GM13977 (cell line): ENCODE measurements around the gene PDHX.

ENCODE experiments used
- DNase-seq: peaks from one replicate; pipeline ENCODE4 v3.0.0; 2012; ENCODE audit warnings: low spot score
- in situ Hi-C: fragments of 300-500 bp; cut with MboI; formaldehyde crosslinking; loops from one replicate; pipeline ENCODE4 v1.12.0; 2022; ENCODE audit warnings: low sequenced_read_pairs, low pct_unique_long_range_greater_than_20kb, mixed read lengths, inconsistent platforms; ENCODE audit not compliant: unreplicated experiment
- TF ChIP-seq, protein P1 (sequence below): IDR thresholded peaks from 2 replicates; pipeline ENCODE4 v1.5.1; 2012; ENCODE audit warnings: mild to moderate bottlenecking, control low read depth; ENCODE audit not compliant: insufficient read depth; ENCODE audit errors: extremely low read depth, missing control alignments

Gene PDHX

GRCh38 chr11:34970480-34970879, 54.1 kb downstream of the PDHX start:
- TF ChIP-seq, protein P1, sequence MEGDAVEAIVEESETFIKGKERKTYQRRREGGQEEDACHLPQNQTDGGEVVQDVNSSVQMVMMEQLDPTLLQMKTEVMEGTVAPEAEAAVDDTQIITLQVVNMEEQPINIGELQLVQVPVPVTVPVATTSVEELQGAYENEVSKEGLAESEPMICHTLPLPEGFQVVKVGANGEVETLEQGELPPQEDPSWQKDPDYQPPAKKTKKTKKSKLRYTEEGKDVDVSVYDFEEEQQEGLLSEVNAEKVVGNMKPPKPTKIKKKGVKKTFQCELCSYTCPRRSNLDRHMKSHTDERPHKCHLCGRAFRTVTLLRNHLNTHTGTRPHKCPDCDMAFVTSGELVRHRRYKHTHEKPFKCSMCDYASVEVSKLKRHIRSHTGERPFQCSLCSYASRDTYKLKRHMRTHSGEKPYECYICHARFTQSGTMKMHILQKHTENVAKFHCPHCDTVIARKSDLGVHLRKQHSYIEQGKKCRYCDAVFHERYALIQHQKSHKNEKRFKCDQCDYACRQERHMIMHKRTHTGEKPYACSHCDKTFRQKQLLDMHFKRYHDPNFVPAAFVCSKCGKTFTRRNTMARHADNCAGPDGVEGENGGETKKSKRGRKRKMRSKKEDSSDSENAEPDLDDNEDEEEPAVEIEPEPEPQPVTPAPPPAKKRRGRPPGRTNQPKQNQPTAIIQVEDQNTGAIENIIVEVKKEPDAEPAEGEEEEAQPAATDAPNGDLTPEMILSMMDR = no peak
- in situ Hi-C loops = no loop called here
- no peak for DNase-seq

DNA sequence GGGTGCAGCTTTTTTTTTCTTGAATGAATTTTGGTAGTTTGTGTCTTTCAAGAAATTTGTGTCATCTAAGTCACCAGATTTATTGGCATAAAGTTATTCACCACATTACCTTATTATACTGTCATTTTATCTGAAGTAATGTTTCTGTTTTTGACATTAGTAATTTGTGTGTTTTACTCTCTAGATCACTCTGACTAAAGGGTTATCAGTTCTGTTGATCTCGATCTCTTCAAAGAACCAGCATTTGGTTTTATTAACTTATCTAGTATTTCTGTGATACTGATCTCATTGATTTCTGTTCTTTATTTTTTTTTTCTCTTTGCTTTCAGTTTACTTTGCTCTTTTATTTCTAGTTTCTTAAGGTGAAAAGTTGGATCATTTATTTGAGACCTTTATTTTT, 55.5 kb downstream of the PDHX start:
- no peak for DNase-seq
- TF ChIP-seq, protein P1 = no peak
- in situ Hi-C loops = no loop called here

DNA sequence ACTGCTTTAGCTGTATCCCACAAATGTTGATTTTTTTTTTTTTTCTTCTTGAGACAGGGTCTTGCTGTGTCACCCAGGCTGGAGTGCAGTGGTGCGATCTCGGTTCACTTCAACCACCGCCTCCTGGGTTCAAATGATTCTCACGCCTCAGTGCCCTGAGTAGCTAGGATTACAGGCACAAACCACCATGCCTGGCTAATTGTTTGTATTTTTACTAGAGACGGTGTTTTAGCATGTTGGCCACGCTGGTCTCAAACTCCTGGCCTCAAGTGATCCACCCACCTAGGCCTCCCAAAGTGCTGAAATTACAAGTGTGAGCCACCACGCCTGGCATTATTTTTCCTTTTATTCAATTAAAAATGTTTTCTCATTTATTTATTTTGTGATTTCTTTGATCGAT, 55.9 kb downstream of the PDHX start:
- TF ChIP-seq, protein P1 = no peak
- in situ Hi-C loops = no loop called here
- no peak for DNase-seq

DNA sequence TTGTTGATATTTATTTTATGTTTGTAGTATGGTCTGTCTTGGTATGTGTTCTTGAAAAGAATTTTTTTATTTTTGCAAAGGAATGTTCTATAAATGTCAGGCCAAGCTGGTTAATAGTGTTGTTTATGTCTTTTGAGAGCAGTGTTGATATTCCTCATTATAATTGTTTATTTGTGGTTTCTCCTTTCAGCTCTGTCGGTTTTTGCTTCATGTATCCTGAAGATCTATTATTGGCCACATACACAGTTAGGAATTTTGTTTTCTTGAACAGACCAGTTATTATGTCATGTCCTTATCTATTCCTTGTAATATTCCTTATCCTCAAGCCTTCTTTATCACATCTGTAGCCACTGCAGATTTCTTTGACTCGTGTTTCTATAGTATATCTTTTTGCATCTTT, 56.5 kb downstream of the PDHX start:
- no peak for DNase-seq
- in situ Hi-C loops = no loop called here
- TF ChIP-seq, protein P1 = no peak

DNA sequence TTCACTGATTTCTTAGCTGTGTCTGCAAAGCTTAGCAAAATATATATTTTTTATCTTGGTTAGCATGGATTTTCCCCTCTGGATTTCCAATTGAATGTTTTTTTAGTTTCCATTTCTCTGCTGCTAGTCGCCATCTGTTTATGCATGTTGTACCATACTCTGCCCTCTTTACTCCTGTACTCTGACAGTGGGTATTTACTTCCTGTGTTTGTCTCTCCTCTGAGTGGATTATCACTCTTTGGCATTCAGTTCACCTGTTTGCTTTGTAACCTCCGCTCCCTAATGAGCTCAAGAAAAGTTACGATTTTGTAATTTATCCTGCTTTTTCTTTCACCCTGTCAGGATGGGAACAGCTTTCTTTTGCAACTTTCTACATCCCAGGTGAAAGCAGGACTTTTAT, 59.1 kb downstream of the PDHX start:
- in situ Hi-C loops = no loop called here
- TF ChIP-seq, protein P1 = no peak
- DNase-seq = no peak

GRCh38 chr11:34976496-34977088, 60.2 kb downstream of the PDHX start:
- in situ Hi-C loops = no loop called here
- DNase-seq = no peak
- TF ChIP-seq, protein P1 = no peak
